ENCODE measurements around the gene HAAO. TPM values are rescaled to one million over a fixed set of nuclear protein-coding genes. Genes with fewer than 3 reads are reported as not detected.
"Not testable (repeated sequence)": the region's sequence is repeated elsewhere in the genome, so short reads cannot be mapped to it uniquely, and the experiment has no call there.

Gene HAAO
- total RNA-seq, 8 experiments from 2014 or later, result 0.41 to 2.2 (median 1.5) TPM; not detected in 1

GRCh38 chr2:42743659-42743990 lies 48.8 kb downstream of the HAAO start:
- in situ Hi-C loops (cut with MboI; ENCODE audit: low pct_unique_long_range_greater_than_20kb in 2 of 9, low sequenced_read_pairs in 9 of 9, unreplicated experiment in 9 of 9), result no loop called here
- Histone ChIP-seq H3K4me3 (no peak overlapping the region), H3K4me1 (replicated peaks in 1 of 2) (no peaks in the 10 kb centered on the region), H3K27ac (no peak overlapping the region)
- 30 to 89% (median 83%) methylated on average over 1 of the region's 1 CpG; no CpG with 5 or more reads in 7 of the 10 experiments for WGBS, 10 experiments
- no peak for ATAC-seq (replicated peaks in 6 of 8)

- Histone ChIP-seq H3K4me1 (replicated peaks in 1 of 2) (no peaks in the 10 kb centered on the region), H3K4me3 (no peak overlapping the region), H3K27ac (no peak overlapping the region)
- 67 to 92% (median 80%) methylated on average over 1 to 2 of the region's 2 CpGs; no CpG with 5 or more reads in 5 of the 10 experiments for WGBS, 10 experiments
- in situ Hi-C loops (cut with MboI; ENCODE audit: low pct_unique_long_range_greater_than_20kb in 2 of 9, low sequenced_read_pairs in 9 of 9, unreplicated experiment in 9 of 9), result no loop called here
- ATAC-seq (replicated peaks in 6 of 8), result peak in 1 of 8 experiments; percentile 23
These were observed 49.4 kb downstream of the HAAO start for GRCh38 chr2:42742740-42743658.

- H3K4me3 ChIP-seq, result no peak overlapping the region
- in situ Hi-C loops (cut with MboI; ENCODE audit: low pct_unique_long_range_greater_than_20kb in 2 of 9, low sequenced_read_pairs in 9 of 9, unreplicated experiment in 9 of 9), result no loop called here
- 77 to 100% (median 94%) methylated on average over 2 to 3 of the region's 3 CpGs; no CpG with 5 or more reads in 1 of the 10 experiments for WGBS, 10 experiments
- H3K27ac ChIP-seq, result no peak overlapping the region
- no peaks in the 10 kb centered on the region for H3K4me1 ChIP-seq (replicated peaks in 1 of 2)
- ATAC-seq (replicated peaks in 6 of 8), result no peak
These were observed 51.2 kb downstream of the HAAO start for GRCh38 chr2:42741140-42741539.

- ATAC-seq (replicated peaks in 6 of 8), result peak in 3 of 8 experiments; percentile 28 to 62 (median 39)
These were observed 55.6 kb downstream of the HAAO start for GRCh38 chr2:42736598-42737322.

GRCh38 chr2:42733852-42734251 lies 58.5 kb downstream of the HAAO start:
- in situ Hi-C loops (cut with MboI; ENCODE audit: low pct_unique_long_range_greater_than_20kb in 2 of 9, low sequenced_read_pairs in 9 of 9, unreplicated experiment in 9 of 9), result no loop called here
- no peak overlapping the region for H3K27ac ChIP-seq
- no peak for ATAC-seq (replicated peaks in 6 of 8)
- H3K4me1 ChIP-seq (replicated peaks in 1 of 2), result no peaks in the 10 kb centered on the region
- H3K4me3 ChIP-seq, result no peak overlapping the region
- WGBS, 10 experiments, result 71 to 100% (median 100%) methylated on average over 1 of the region's 1 CpG; no CpG with 5 or more reads in 1 of the 10 experiments

More at GRCh38 chr2:42736598-42737322, 55.6 kb downstream of the HAAO start:
- no peak overlapping the region for H3K27ac ChIP-seq
- H3K4me1 ChIP-seq (replicated peaks in 1 of 2), result no peaks in the 10 kb centered on the region
- in situ Hi-C loops (cut with MboI; ENCODE audit: low pct_unique_long_range_greater_than_20kb in 2 of 9, low sequenced_read_pairs in 9 of 9, unreplicated experiment in 9 of 9), result no loop called here
- H3K4me3 ChIP-seq, result no peak overlapping the region

GRCh38 chr2:42731316-42731715 lies 61.1 kb downstream of the HAAO start:
- H3K4me1 ChIP-seq (replicated peaks in 1 of 2); H3K27ac ChIP-seq; H3K4me3 ChIP-seq; in situ Hi-C loops (cut with MboI; ENCODE audit: low pct_unique_long_range_greater_than_20kb in 2 of 9, low sequenced_read_pairs in 9 of 9, unreplicated experiment in 9 of 9); ATAC-seq (replicated peaks in 6 of 8): not testable (repeated sequence)
- WGBS, 10 experiments, result 64 to 100% (median 93%) methylated on average over 1 to 4 of the region's 4 CpGs; no CpG with 5 or more reads in 3 of the 10 experiments

GRCh38 chr2:42726680-42727079 lies 65.7 kb downstream of the HAAO start:
- Histone ChIP-seq H3K4me3 (no peak overlapping the region), H3K27ac (no peak overlapping the region), H3K4me1 (replicated peaks in 1 of 2) (no peaks in the 10 kb centered on the region)
- 50 to 100% (median 100%) methylated on average over 1 to 2 of the region's 2 CpGs; no CpG with 5 or more reads in 4 of the 10 experiments for WGBS, 10 experiments
- in situ Hi-C loops (cut with MboI; ENCODE audit: low pct_unique_long_range_greater_than_20kb in 2 of 9, low sequenced_read_pairs in 9 of 9, unreplicated experiment in 9 of 9), result no loop called here
- ATAC-seq (replicated peaks in 6 of 8), result no peak

GRCh38 chr2:42725657-42726056 lies 66.7 kb downstream of the HAAO start:
- 17 to 100% (median 90%) methylated on average over 1 to 2 of the region's 4 CpGs; no CpG with 5 or more reads in 2 of the 10 experiments for WGBS, 10 experiments
- no peaks in the 10 kb centered on the region for H3K4me1 ChIP-seq (replicated peaks in 1 of 2)
- no peak for ATAC-seq (replicated peaks in 6 of 8)
- in situ Hi-C loops (cut with MboI; ENCODE audit: low pct_unique_long_range_greater_than_20kb in 2 of 9, low sequenced_read_pairs in 9 of 9, unreplicated experiment in 9 of 9), result no loop called here
- no peak overlapping the region for H3K27ac ChIP-seq
- no peak overlapping the region for H3K4me3 ChIP-seq

- in situ Hi-C loops (cut with MboI; ENCODE audit: low pct_unique_long_range_greater_than_20kb in 2 of 9, low sequenced_read_pairs in 9 of 9, unreplicated experiment in 9 of 9), result no loop called here
- Histone ChIP-seq H3K27ac (no peak overlapping the region), H3K4me1 (replicated peaks in 1 of 2) (no peaks in the 10 kb centered on the region), H3K4me3 (no peak overlapping the region)
- ATAC-seq (replicated peaks in 6 of 8), result no peak
- WGBS, 10 experiments, result 60 to 94% (median 80%) methylated on average over 1 to 2 of the region's 2 CpGs; no CpG with 5 or more reads in 3 of the 10 experiments
These were observed 67.5 kb downstream of the HAAO start for GRCh38 chr2:42724886-42725285.

- ATAC-seq (replicated peaks in 6 of 8), result no peak
- in situ Hi-C loops (cut with MboI; ENCODE audit: low pct_unique_long_range_greater_than_20kb in 2 of 9, low sequenced_read_pairs in 9 of 9, unreplicated experiment in 9 of 9), result no loop called here
- no peak overlapping the region for H3K27ac ChIP-seq
These were observed 68.9 kb downstream of the HAAO start for GRCh38 chr2:42723465-42723864.

GRCh38 chr2:42722320-42723190 lies 69.8 kb downstream of the HAAO start:
- Histone ChIP-seq H3K4me1 (replicated peaks in 1 of 2) (no peaks in the 10 kb centered on the region), H3K4me3 (no peak overlapping the region), H3K27ac (no peak overlapping the region)
- 5 to 95% (median 58%) methylated on average over 2 to 6 of the region's 7 CpGs for WGBS, 10 experiments
- in situ Hi-C loops (cut with MboI; ENCODE audit: low pct_unique_long_range_greater_than_20kb in 2 of 9, low sequenced_read_pairs in 9 of 9, unreplicated experiment in 9 of 9), result no loop called here
- peak in 6 of 8 experiments; percentile 31 to 98 (median 79) for ATAC-seq (replicated peaks in 6 of 8)

More at GRCh38 chr2:42723465-42723864, 68.9 kb downstream of the HAAO start:
- H3K4me1 ChIP-seq (replicated peaks in 1 of 2), result no peaks in the 10 kb centered on the region
- H3K4me3 ChIP-seq, result no peak overlapping the region

- in situ Hi-C loops (cut with MboI; ENCODE audit: low pct_unique_long_range_greater_than_20kb in 2 of 9, low sequenced_read_pairs in 9 of 9, unreplicated experiment in 9 of 9), result no loop called here
- 67 to 100% (median 95%) methylated on average over 1 to 2 of the region's 2 CpGs; no CpG with 5 or more reads in 2 of the 10 experiments for WGBS, 10 experiments
These were observed 70.5 kb downstream of the HAAO start for GRCh38 chr2:42721898-42722297.

More at GRCh38 chr2:42721898-42722297, 70.5 kb downstream of the HAAO start:
- H3K27ac ChIP-seq, result no peak overlapping the region
- H3K4me1 ChIP-seq (replicated peaks in 1 of 2), result no peaks in the 10 kb centered on the region
- ATAC-seq (replicated peaks in 6 of 8), result peak in 1 of 8 experiments; percentile 25
- no peak overlapping the region for H3K4me3 ChIP-seq

Measured in motor neuron (in vitro differentiated cells).